Caki2 (cell line): ENCODE measurements around the gene UBXN10. TPM values are rescaled to one million over a fixed set of nuclear protein-coding genes. Genes with fewer than 3 reads are reported as not detected.
A peak's percentile ranks its signal among the peaks of the same experiment; 100 is the strongest.
"Not testable (repeated sequence)": the region's sequence is repeated elsewhere in the genome, so short reads cannot be mapped to it uniquely, and the experiment has no call there.

ENCODE experiments used
- DNase-seq: peaks from one replicate; pipeline ENCODE4 v3.0.0-alpha.2; 2015; ENCODE audit warnings: low read depth
- in situ Hi-C: cut with HindIII; loops from 2 replicates; pipeline ENCODE4 v1.10.0; 2016; ENCODE audit warnings: low sequenced_read_pairs, low pct_unique_long_range_greater_than_20kb, mixed read lengths
- total RNA-seq: library from RNA; depleted of rRNA; stranded (reverse); fragments of >200 nt; shearing (Covaris generic); gene quantifications from 2 replicates; pipeline ENCODE4 v1.2.3, GENCODE V29; 2014; ENCODE audit warnings: low replicate concordance

Gene UBXN10
- total RNA-seq, 1 experiment from 2014 or later: not detected

GRCh38 chr1:20194224-20194623 lies 8.3 kb downstream of the UBXN10 start:
- DNase-seq: no peak
- in situ Hi-C loops: no loop called here

- in situ Hi-C loops: no loop called here
- DNase-seq: no peak
Observed at GRCh38 chr1:20194757-20195461, 9.0 kb downstream of the UBXN10 start.

GRCh38 chr1:20195462-20195780 lies 9.5 kb downstream of the UBXN10 start:
- in situ Hi-C loops: no loop called here
- DNase-seq: no peak

GRCh38 chr1:20197329-20197791 lies 11.5 kb downstream of the UBXN10 start:
- DNase-seq: no peak
- in situ Hi-C loops: no loop called here

- in situ Hi-C loops: no loop called here
- no peak for DNase-seq
Observed at GRCh38 chr1:20198296-20198695, 12.4 kb downstream of the UBXN10 start.

- in situ Hi-C loops: no loop called here
- no peak for DNase-seq
Observed at GRCh38 chr1:20198918-20199317, 13.0 kb downstream of the UBXN10 start.

- in situ Hi-C loops: no loop called here
Observed at GRCh38 chr1:20199403-20199802, 13.5 kb downstream of the UBXN10 start.

GRCh38 chr1:20199840-20200239 lies 13.9 kb downstream of the UBXN10 start:
- DNase-seq: no peak
- in situ Hi-C loops: no loop called here

More at GRCh38 chr1:20199403-20199802, 13.5 kb downstream of the UBXN10 start:
- DNase-seq: no peak

- in situ Hi-C loops: no loop called here
- DNase-seq: no peak
Observed at GRCh38 chr1:20200966-20201365, 15.1 kb downstream of the UBXN10 start.

- DNase-seq: no peak
- in situ Hi-C loops: no loop called here
Observed at GRCh38 chr1:20202166-20202565, 16.3 kb downstream of the UBXN10 start.

- in situ Hi-C loops: no loop called here
- no peak for DNase-seq
Observed at GRCh38 chr1:20207546-20207945, 21.6 kb downstream of the UBXN10 start.

GRCh38 chr1:20209471-20209870 lies 23.6 kb downstream of the UBXN10 start:
- DNase-seq: no peak
- in situ Hi-C loops: no loop called here

- DNase-seq: no peak
- in situ Hi-C loops: no loop called here
Observed at GRCh38 chr1:20210736-20211460, 25.0 kb downstream of the UBXN10 start.

- peak; percentile 69 for DNase-seq
- in situ Hi-C loops: no loop called here
Observed at GRCh38 chr1:20211511-20211931, 25.6 kb downstream of the UBXN10 start.

- no peak for DNase-seq
- in situ Hi-C loops: no loop called here
Observed at GRCh38 chr1:20212085-20212684, 26.3 kb downstream of the UBXN10 start.

GRCh38 chr1:20212685-20213331 lies 26.9 kb downstream of the UBXN10 start:
- in situ Hi-C loops: no loop called here
- DNase-seq: peak; percentile 83

- in situ Hi-C loops: no loop called here
- no peak for DNase-seq
Observed at GRCh38 chr1:20215716-20216115, 29.8 kb downstream of the UBXN10 start.

- in situ Hi-C loops: no loop called here
- no peak for DNase-seq
Observed at GRCh38 chr1:20216574-20216973, 30.7 kb downstream of the UBXN10 start.

- in situ Hi-C loops: not testable (repeated sequence)
Observed at GRCh38 chr1:20219053-20219452, 33.2 kb downstream of the UBXN10 start.

More at GRCh38 chr1:20219053-20219452, 33.2 kb downstream of the UBXN10 start:
- not testable (repeated sequence) for DNase-seq
